ENCODE data around the gene SSBP3. TPM values are rescaled to one million over a fixed set of nuclear protein-coding genes. Genes with fewer than 3 reads are reported as not detected.
A peak's percentile ranks its signal among the peaks of the same experiment; 100 is the strongest.

The SSBP3 gene
- total RNA-seq, 4 donors from 2014 or later, result 19.0 to 35.2 (median 33.4) TPM

GRCh38 chr1:54345116-54345515 lies 61.1 kb downstream of the SSBP3 start:
- TF ChIP-seq, protein P1, sequence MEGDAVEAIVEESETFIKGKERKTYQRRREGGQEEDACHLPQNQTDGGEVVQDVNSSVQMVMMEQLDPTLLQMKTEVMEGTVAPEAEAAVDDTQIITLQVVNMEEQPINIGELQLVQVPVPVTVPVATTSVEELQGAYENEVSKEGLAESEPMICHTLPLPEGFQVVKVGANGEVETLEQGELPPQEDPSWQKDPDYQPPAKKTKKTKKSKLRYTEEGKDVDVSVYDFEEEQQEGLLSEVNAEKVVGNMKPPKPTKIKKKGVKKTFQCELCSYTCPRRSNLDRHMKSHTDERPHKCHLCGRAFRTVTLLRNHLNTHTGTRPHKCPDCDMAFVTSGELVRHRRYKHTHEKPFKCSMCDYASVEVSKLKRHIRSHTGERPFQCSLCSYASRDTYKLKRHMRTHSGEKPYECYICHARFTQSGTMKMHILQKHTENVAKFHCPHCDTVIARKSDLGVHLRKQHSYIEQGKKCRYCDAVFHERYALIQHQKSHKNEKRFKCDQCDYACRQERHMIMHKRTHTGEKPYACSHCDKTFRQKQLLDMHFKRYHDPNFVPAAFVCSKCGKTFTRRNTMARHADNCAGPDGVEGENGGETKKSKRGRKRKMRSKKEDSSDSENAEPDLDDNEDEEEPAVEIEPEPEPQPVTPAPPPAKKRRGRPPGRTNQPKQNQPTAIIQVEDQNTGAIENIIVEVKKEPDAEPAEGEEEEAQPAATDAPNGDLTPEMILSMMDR (IDR thresholded peaks at IDR 0.05), result no peak
- no peak for TF ChIP-seq POLR2A (IDR thresholded peaks at IDR 0.05)
- Histone ChIP-seq H3K4me1 (peaks cover 0 to 46% (median 1%) of the 10 kb centered on the region in 4 donors), H3K9me3 (no peaks in the 10 kb centered on the region), H3K36me3 (peaks cover 0 to 4% (median 0%) of the 10 kb centered on the region in 3 donors), H3K4me3 (no peak overlapping the region), H3K27ac (no peak overlapping the region), H3K27me3 (no peaks in the 10 kb centered on the region)
- DNase-seq, result no peak

DNA sequence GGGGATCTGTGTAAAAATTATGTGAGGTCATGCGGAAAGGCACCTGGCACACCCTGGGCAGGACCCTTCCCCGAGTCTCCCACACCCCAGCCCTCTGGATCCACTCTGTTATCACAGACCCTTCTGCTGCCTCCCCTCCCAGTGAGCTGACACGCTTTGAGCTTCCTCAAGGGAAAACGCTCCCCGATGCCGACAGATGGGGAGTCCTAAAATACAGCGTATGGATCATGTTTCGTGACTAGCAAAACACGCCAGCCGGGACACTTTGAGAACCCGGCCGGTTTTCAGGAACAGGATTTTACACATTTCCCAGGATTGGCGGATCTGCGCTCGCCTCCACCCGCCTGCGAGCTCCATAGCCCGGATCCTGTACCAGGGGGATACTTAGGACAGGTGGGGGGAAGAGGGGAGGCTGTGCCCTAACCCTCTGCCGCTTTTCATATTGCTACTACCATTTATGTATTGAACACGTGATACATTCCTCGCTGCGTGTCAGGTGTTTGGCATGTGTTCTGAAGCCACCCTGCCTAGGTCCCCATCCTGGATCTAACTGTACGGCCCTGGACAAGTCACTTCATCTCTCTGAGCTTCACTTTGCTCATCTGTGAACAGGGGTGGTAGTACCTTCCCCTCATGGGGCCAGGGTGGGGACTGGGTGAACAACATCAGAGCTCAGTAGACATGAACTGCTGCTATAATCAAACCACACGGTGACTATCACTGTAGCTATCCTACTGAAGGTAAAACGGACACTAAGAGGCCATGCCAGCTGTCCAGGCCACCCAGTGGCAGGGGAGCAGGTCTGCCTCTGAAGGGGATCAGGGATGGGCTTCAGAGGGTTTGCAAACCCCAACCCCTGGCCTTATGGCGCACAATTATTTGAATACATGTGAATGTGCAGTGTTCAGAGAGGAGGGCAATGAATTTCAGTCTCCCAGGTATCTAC lies 63.2 kb downstream of the SSBP3 start:
- DNase-seq, result no peak
- Histone ChIP-seq H3K27me3 (no peaks in the 10 kb centered on the region), H3K9me3 (no peaks in the 10 kb centered on the region), H3K36me3 (peaks cover 0 to 4% (median 0%) of the 10 kb centered on the region in 3 donors), H3K4me3 (no peak overlapping the region), H3K4me1 (peaks cover 0 to 39% (median 1%) of the 10 kb centered on the region in 4 donors), H3K27ac (peak overlapping the region in 1 of 4 donors; percentile 10)
- TF ChIP-seq, protein P1 (IDR thresholded peaks at IDR 0.05), result no peak
- TF ChIP-seq POLR2A (IDR thresholded peaks at IDR 0.05), result no peak

DNA sequence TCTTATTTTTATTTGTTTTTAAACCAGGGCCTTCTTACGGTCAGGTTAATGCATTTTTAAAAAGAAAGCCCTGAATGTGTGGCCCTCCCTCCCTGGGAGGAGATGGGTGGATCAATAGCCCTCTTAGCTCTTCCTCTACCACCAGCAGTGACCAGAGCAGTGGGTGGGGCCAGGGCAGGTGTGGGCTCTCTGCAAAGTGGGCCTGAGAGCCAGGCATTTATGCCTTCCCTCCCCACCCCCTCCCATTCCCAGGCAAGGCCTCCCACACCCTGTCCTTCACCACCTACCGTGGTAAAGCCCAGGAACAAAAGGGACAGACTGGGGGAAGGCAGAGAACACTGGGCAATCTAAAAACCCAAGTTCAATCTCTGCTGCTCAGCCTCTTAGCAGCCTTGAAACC lies 63.9 kb downstream of the SSBP3 start:
- Histone ChIP-seq H3K27me3 (no peaks in the 10 kb centered on the region), H3K9me3 (no peaks in the 10 kb centered on the region), H3K27ac (peak overlapping the region in 1 of 4 donors; percentile 10), H3K4me1 (peaks cover 0 to 39% (median 0%) of the 10 kb centered on the region in 4 donors), H3K4me3 (no peak overlapping the region), H3K36me3 (peaks cover 0 to 4% (median 0%) of the 10 kb centered on the region in 3 donors)
- no peak for TF ChIP-seq POLR2A (IDR thresholded peaks at IDR 0.05)
- TF ChIP-seq, protein P1 (IDR thresholded peaks at IDR 0.05), result no peak
- DNase-seq, result no peak

DNA sequence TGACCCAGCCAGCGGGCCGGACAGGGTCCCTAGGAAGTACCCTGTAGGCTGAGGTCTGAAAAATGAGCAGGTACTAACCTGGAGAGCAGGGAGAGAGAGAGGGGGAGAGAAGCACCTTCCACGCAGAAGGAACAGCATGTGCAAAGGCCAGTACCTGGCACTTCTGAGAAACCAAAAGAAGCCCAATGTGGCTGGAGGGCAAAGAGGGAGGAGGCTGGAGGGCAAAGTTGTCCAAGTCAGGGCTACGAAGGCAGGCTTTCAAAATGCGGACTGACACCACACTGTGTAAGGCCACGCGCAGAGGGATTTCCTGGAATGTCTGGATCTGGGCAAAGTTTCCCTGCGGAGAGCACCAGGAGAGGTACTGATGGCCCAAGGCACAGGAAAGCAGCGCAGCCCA lies 64.4 kb downstream of the SSBP3 start:
- Histone ChIP-seq H3K36me3 (peaks cover 0 to 4% (median 0%) of the 10 kb centered on the region in 3 donors), H3K4me1 (peaks cover 0 to 38% (median 0%) of the 10 kb centered on the region in 4 donors), H3K4me3 (no peak overlapping the region), H3K27me3 (no peaks in the 10 kb centered on the region), H3K9me3 (no peaks in the 10 kb centered on the region), H3K27ac (no peak overlapping the region)
- TF ChIP-seq, protein P1 (IDR thresholded peaks at IDR 0.05), result no peak
- no peak for TF ChIP-seq POLR2A (IDR thresholded peaks at IDR 0.05)
- no peak for DNase-seq

DNA sequence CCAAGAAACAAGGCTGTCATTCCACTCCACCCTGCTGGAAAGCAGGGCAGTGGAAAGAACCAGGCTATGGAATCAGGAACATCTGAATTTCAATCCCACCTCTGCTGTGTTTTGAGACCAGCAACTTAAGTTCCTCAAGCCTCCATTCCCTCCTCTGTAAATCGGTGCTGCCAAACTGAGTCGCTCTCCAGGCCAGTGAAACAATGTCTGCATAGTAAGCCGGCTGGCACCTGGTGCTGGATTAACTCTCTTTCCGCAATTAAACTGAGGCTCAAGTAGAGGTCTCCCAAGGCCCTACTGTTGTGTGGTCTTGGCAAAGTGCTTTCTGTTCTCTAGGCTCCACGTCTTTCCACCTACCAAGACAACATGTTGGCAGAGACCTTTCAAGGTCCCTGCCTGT lies 65.3 kb downstream of the SSBP3 start:
- H3K9me3 ChIP-seq, result no peaks in the 10 kb centered on the region
- H3K36me3 ChIP-seq, result peaks cover 0 to 4% (median 0%) of the 10 kb centered on the region in 3 donors
- H3K4me1 ChIP-seq, result peaks cover 0 to 46% (median 0%) of the 10 kb centered on the region in 4 donors
- H3K27me3 ChIP-seq, result no peaks in the 10 kb centered on the region
- no peak overlapping the region for H3K4me3 ChIP-seq
- no peak for DNase-seq
- H3K27ac ChIP-seq, result no peak overlapping the region
- TF ChIP-seq POLR2A (IDR thresholded peaks at IDR 0.05), result no peak
- TF ChIP-seq, protein P1 (IDR thresholded peaks at IDR 0.05), result no peak
